Chondrocyte (in vitro differentiated cells): ENCODE data around the gene OSBPL3. TPM values are rescaled to one million over a fixed set of nuclear protein-coding genes. Genes with fewer than 3 reads are reported as not detected.

Experiments
- DNase-seq: peaks from one replicate; pipeline ENCODE4 v3.0.0; 2021; ENCODE audit warnings: mixed read lengths, low spot score
- H3K27ac Mint-ChIP-seq: one replicate; pipeline ENCODE4 v1.8.0; 2021; ENCODE audit warnings: mild to moderate bottlenecking, moderate library complexity, mixed read lengths; ENCODE audit not compliant: unreplicated experiment
- H3K27me3 Mint-ChIP-seq: 2 replicates; pipeline ENCODE4 v1.8.0; 2021; ENCODE audit warnings: low read depth, mixed read lengths
- H3K36me3 Mint-ChIP-seq: 2 replicates; pipeline ENCODE4 v1.8.0; 2021; ENCODE audit warnings: low read depth, mixed read lengths
- H3K4me1 Mint-ChIP-seq: 2 replicates; pipeline ENCODE4 v1.8.0; 2021; ENCODE audit warnings: low read depth, mild to moderate bottlenecking, mixed read lengths
- H3K4me3 Mint-ChIP-seq: one replicate; pipeline ENCODE4 v1.8.0; 2021; ENCODE audit warnings: mild to moderate bottlenecking, moderate library complexity, mixed read lengths; ENCODE audit not compliant: unreplicated experiment
- H3K9me3 Mint-ChIP-seq: 2 replicates; pipeline ENCODE4 v1.8.0; 2021; ENCODE audit warnings: low read depth, mixed read lengths
- CTCF ChIP-seq: fragments of 200-600 bp; sonication (generic); IDR thresholded peaks from 2 replicates; pipeline ENCODE4 v1.5.0; 2021; ENCODE audit warnings: antibody characterized with exemption, mild to moderate bottlenecking, moderate library complexity
- total RNA-seq: library from RNA; stranded (reverse); gene quantifications from 3 replicates; pipeline ENCODE4 v1.2.1, GENCODE V29; 2021

OSBPL3 gene
- total RNA-seq, 1 donor from 2014 or later, result 5.7 TPM

GRCh38 chr7:24955313-24955712 lies 24.7 kb downstream of the OSBPL3 start:
- H3K27ac Mint-ChIP-seq, result no peak overlapping the region
- TF ChIP-seq CTCF, result no peak
- no peaks in the 10 kb centered on the region for H3K4me1 Mint-ChIP-seq
- no peaks in the 10 kb centered on the region for H3K36me3 Mint-ChIP-seq
- H3K27me3 Mint-ChIP-seq, result no peaks in the 10 kb centered on the region
- H3K4me3 Mint-ChIP-seq, result no peak overlapping the region
- no peak for DNase-seq
- H3K9me3 Mint-ChIP-seq, result no peaks in the 10 kb centered on the region

DNA sequence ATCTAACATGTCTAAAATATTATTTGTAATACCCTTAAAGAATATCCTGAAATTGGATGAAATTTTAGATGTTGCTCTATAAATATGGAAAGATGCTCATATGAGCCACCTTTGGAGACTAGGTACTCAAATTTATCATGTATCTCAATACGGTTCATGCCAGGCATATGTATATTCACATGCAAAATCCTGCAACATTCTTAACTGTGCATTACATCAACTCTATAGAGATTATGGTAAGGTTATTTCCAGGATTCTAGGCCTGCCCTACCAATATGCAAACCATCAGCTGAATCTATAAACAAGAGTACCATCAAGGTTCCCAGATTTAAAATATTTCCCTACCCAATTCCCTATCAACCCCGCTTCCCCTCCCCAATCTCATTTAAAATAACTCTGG lies 27.5 kb downstream of the OSBPL3 start:
- Mint-ChIP-seq H3K4me1 (peaks cover 3% of the 10 kb centered on the region), H3K27ac (no peak overlapping the region), H3K4me3 (no peak overlapping the region), H3K36me3 (no peaks in the 10 kb centered on the region), H3K9me3 (no peaks in the 10 kb centered on the region), H3K27me3 (no peaks in the 10 kb centered on the region)
- DNase-seq, result no peak
- TF ChIP-seq CTCF, result no peak

- no peak for DNase-seq
- no peak for TF ChIP-seq CTCF
- Mint-ChIP-seq H3K36me3 (no peaks in the 10 kb centered on the region), H3K4me3 (no peak overlapping the region), H3K4me1 (peaks cover 3% of the 10 kb centered on the region), H3K27me3 (no peaks in the 10 kb centered on the region), H3K27ac (no peak overlapping the region), H3K9me3 (no peaks in the 10 kb centered on the region)
Measured at GRCh38 chr7:24951441-24951980, 28.5 kb downstream of the OSBPL3 start.

DNA sequence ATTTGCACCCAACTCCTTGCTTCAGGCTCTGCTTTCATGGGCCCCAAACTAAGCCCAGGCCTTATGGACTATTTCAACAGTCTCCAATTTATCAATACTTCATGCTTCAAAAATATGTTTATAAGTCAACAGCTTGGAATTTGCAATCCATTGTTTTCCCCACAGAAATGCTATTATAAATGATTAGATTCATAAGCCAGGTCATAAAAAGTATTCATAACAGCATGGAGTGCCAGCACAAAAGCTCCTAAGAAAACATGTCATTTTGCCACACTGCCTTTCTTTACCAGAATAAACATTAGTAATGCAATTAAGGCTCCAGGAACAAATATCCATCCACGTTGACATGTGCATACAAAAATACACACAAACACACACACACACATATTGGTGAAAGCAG lies 30.1 kb downstream of the OSBPL3 start:
- H3K27me3 Mint-ChIP-seq, result no peaks in the 10 kb centered on the region

DNA sequence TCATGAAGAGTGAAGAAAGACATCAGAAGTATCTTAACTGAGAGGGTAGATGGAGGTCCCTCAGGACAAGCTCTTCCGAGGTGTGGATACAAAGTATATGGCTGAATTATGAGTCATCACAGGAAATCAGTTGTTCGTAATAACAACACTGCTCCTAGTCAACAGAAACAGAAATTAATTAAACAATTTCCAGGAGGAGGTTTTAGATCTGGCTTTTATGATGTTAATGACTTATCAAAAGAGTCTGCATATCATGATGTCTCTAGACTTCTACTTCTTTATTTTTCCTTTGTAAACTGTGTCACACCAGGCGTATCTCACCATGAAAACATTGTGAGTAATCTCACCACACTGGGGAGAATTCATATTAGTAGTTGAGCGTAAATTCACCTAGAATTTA lies 31.2 kb downstream of the OSBPL3 start:
- peaks cover 3% of the 10 kb centered on the region for H3K4me1 Mint-ChIP-seq
- H3K27ac Mint-ChIP-seq, result no peak overlapping the region
- H3K27me3 Mint-ChIP-seq, result no peaks in the 10 kb centered on the region
- no peaks in the 10 kb centered on the region for H3K36me3 Mint-ChIP-seq
- no peak for DNase-seq
- TF ChIP-seq CTCF, result no peak
- no peaks in the 10 kb centered on the region for H3K9me3 Mint-ChIP-seq
- no peak overlapping the region for H3K4me3 Mint-ChIP-seq

More for the DNA sequence above, 30.1 kb downstream of the OSBPL3 start:
- peaks cover 3% of the 10 kb centered on the region for H3K4me1 Mint-ChIP-seq
- DNase-seq, result no peak
- no peaks in the 10 kb centered on the region for H3K9me3 Mint-ChIP-seq
- H3K36me3 Mint-ChIP-seq, result no peaks in the 10 kb centered on the region
- TF ChIP-seq CTCF, result no peak
- H3K4me3 Mint-ChIP-seq, result no peak overlapping the region
- H3K27ac Mint-ChIP-seq, result no peak overlapping the region
